Right ventricle myocardium inferior (tissue), 1 donor: ENCODE measurements around the gene PRRX2. TPM values are rescaled to one million over a fixed set of nuclear protein-coding genes. Genes with fewer than 3 reads are reported as not detected.
A peak's percentile ranks its signal among the peaks of the same experiment; 100 is the strongest.

ENCODE experiments used
- ATAC-seq: fragments of 200-7000 bp; cut with Tn5 transposase; one replicate; pipeline ENCODE4 v1.9.1; 2020; ENCODE audit warnings: mild to moderate bottlenecking, moderate library complexity
- DNase-seq: peaks from one replicate; pipeline ENCODE4 v3.0.0; 2021; ENCODE audit errors: missing footprints
- intact Hi-C: fragments of 100-400 bp; cut with DNase I; formaldehyde crosslinking; loops from one replicate; pipeline ENCODE4 v1.11.0; 2022
- total RNA-seq: library from RNA; stranded (reverse); fragmentation: NEBNext Ultra II Directional; extraction: Animal tissue kit (Norgen Biotek cat#: 25700); gene quantifications from one replicate; pipeline ENCODE4 v1.2.1, GENCODE V29; 2021
- donor health status: DM: no; HTN: yes; CAD: no; lungs with severe emphysema.

Gene PRRX2
- total RNA-seq, 1 donor from 2014 or later: 0.54 TPM

- DNase-seq (no peak), ATAC-seq (no peak)
- intact Hi-C loops: no loop called here
Observed at GRCh38 chr9:129695870-129696269, 30.4 kb downstream of the PRRX2 start.

- ATAC-seq (peak; percentile 64), DNase-seq (peak; percentile 75)
Observed at GRCh38 chr9:129696944-129697655, 31.7 kb downstream of the PRRX2 start.

GRCh38 chr9:129697656-129698253, 32.3 kb downstream of the PRRX2 start:
- intact Hi-C loops: no loop called here
- DNase-seq: peak; percentile 65
- ATAC-seq: no peak

More at GRCh38 chr9:129696944-129697655, 31.7 kb downstream of the PRRX2 start:
- intact Hi-C loops: no loop called here

GRCh38 chr9:129698254-129698757, 32.9 kb downstream of the PRRX2 start:
- ATAC-seq: peak; percentile 58
- intact Hi-C loops: no loop called here
- DNase-seq: peak; percentile 71

- DNase-seq: no peak
- no peak for ATAC-seq
- intact Hi-C loops: no loop called here
Observed at GRCh38 chr9:129701054-129701453, 35.6 kb downstream of the PRRX2 start.

- ATAC-seq (no peak), DNase-seq (no peak)
- intact Hi-C loops: no loop called here
Observed at GRCh38 chr9:129701549-129701948, 36.1 kb downstream of the PRRX2 start.

- no peak for ATAC-seq
- intact Hi-C loops: no loop called here
- peak; percentile 52 for DNase-seq
Observed at GRCh38 chr9:129702589-129703520, 37.4 kb downstream of the PRRX2 start.

GRCh38 chr9:129703667-129704355, 38.4 kb downstream of the PRRX2 start:
- DNase-seq (peak; percentile 55), ATAC-seq (no peak)
- intact Hi-C loops: no loop called here

GRCh38 chr9:129704807-129705206, 39.4 kb downstream of the PRRX2 start:
- ATAC-seq (no peak), DNase-seq (no peak)
- intact Hi-C loops: no loop called here

GRCh38 chr9:129708793-129709192, 43.3 kb downstream of the PRRX2 start:
- no peak for ATAC-seq
- intact Hi-C loops: no loop called here

GRCh38 chr9:129709438-129710168, 44.2 kb downstream of the PRRX2 start:
- DNase-seq: peak; percentile 56
- intact Hi-C loops: no loop called here
- no peak for ATAC-seq

More at GRCh38 chr9:129708793-129709192, 43.3 kb downstream of the PRRX2 start:
- DNase-seq: no peak

GRCh38 chr9:129710169-129710453, 44.7 kb downstream of the PRRX2 start:
- intact Hi-C loops: no loop called here
- ATAC-seq (no peak), DNase-seq (peak; percentile 32)

GRCh38 chr9:129712634-129713401, 47.4 kb downstream of the PRRX2 start:
- ATAC-seq (no peak), DNase-seq (peak; percentile 21)
- intact Hi-C loops: no loop called here

GRCh38 chr9:129713402-129713679, 47.9 kb downstream of the PRRX2 start:
- DNase-seq (no peak), ATAC-seq (no peak)
- intact Hi-C loops: no loop called here

- ATAC-seq (no peak), DNase-seq (no peak)
- intact Hi-C loops: no loop called here
Observed at GRCh38 chr9:129714511-129715061, 49.1 kb downstream of the PRRX2 start.

GRCh38 chr9:129716091-129716490, 50.6 kb downstream of the PRRX2 start:
- DNase-seq (no peak), ATAC-seq (no peak)
- intact Hi-C loops: no loop called here

GRCh38 chr9:129717991-129718390, 52.5 kb downstream of the PRRX2 start:
- ATAC-seq (no peak), DNase-seq (peak; percentile 22)
- intact Hi-C loops: no loop called here

GRCh38 chr9:129718647-129719046, 53.2 kb downstream of the PRRX2 start:
- intact Hi-C loops: no loop called here
- ATAC-seq (no peak), DNase-seq (peak; percentile 9)
